ENCODE results near the gene ADARB2.

ADARB2 gene

DNA sequence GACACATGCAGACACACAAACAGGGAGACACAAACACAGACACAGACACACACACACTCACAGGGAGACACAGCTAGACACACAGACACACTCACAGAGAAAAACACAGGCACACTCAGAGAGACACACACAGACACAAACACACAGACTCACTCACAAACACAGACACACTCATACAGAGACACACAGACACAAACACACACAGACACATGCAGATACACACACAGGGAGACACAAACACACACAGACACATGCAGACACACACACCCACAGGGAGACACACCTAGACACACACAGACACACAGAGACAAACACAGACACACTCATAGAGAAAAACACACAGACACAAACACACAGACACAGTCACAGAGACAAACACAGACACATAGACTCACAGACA lies 67.9 kb downstream of the ADARB2 start:
- H3K27ac Mint-ChIP-seq, result no peak overlapping the region
- intact Hi-C loops (cut with micrococcal nuclease), result no loop called here
- no peaks in the 10 kb centered on the region for H3K36me3 Mint-ChIP-seq (ENCODE audit: low read depth)
- H3K9me3 Mint-ChIP-seq, result no peaks in the 10 kb centered on the region
- H3K4me3 Mint-ChIP-seq, result no peak overlapping the region
- H3K4me1 Mint-ChIP-seq (ENCODE audit: low read depth), result no peaks in the 10 kb centered on the region
- no peaks in the 10 kb centered on the region for H3K27me3 Mint-ChIP-seq

DNA sequence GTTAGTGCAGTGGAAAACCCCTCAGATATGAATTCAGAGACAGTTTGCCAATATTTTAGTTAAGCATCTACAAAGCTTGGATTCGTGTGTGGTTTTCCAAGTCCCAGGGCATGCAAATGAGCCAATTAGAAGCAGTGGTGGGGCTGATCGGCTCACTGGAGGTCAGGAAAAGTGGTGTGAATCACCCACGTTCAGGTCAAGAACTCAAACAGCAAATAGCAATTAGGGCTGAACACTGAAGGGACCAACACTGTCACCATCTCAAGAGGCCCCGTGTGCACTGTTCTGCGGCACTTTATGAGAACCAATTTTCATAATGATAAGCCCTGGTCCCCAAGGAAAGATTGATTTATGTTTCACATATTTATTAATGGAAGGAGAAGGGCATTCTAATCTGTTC lies 68.9 kb downstream of the ADARB2 start:
- Mint-ChIP-seq H3K4me3 (no peak overlapping the region), H3K27me3 (no peaks in the 10 kb centered on the region), H3K36me3 (ENCODE audit: low read depth) (no peaks in the 10 kb centered on the region), H3K9me3 (no peaks in the 10 kb centered on the region), H3K4me1 (ENCODE audit: low read depth) (no peaks in the 10 kb centered on the region), H3K27ac (no peak overlapping the region)
- intact Hi-C loops (cut with micrococcal nuclease), result no loop called here

DNA sequence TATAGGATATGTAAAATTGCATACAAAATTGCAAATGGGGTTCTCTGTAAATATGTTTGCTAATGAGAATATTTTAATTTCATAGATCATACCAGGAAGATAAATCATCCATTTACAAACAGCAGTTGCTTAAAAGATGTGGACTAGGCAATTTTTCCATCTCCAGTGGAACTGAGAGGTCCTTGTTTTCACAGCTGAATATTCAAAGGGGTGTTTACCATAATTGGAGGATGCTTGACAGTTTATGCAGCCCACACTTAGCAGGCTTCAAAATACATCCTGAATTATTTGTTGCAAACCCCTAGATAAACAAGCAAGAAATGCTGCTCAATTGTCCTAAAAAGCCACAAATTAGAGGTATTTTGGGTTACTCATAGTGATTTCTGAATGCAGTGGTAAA lies 69.9 kb downstream of the ADARB2 start:
- Mint-ChIP-seq H3K27ac (no peak overlapping the region), H3K4me3 (no peak overlapping the region), H3K36me3 (ENCODE audit: low read depth) (no peaks in the 10 kb centered on the region), H3K4me1 (ENCODE audit: low read depth) (no peaks in the 10 kb centered on the region), H3K9me3 (no peaks in the 10 kb centered on the region), H3K27me3 (no peaks in the 10 kb centered on the region)
- intact Hi-C loops (cut with micrococcal nuclease), result no loop called here

DNA sequence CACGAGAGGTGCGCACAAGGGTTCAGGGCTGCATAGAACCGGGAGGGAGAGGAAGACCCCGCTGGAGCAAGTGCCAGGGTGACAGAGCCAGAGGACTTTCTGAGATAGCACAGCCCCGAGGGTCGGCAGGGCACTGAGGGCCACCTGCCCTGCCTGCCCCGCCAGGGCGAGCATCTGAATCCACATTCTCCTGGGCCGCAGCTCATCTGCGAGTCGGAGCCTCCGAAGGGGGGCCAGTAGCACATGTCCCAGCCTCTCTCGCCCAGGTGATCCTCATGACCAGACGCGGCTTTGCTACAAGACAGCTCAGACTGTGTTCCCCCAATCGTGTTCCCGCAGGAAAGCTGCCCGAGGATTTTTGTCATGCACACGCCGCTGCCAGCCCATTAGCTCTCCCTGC lies 71.2 kb downstream of the ADARB2 start:
- Mint-ChIP-seq H3K9me3 (no peaks in the 10 kb centered on the region), H3K4me3 (no peak overlapping the region), H3K27me3 (no peaks in the 10 kb centered on the region), H3K36me3 (ENCODE audit: low read depth) (no peaks in the 10 kb centered on the region), H3K27ac (no peak overlapping the region), H3K4me1 (ENCODE audit: low read depth) (no peaks in the 10 kb centered on the region)
- intact Hi-C loops (cut with micrococcal nuclease), result no loop called here

DNA sequence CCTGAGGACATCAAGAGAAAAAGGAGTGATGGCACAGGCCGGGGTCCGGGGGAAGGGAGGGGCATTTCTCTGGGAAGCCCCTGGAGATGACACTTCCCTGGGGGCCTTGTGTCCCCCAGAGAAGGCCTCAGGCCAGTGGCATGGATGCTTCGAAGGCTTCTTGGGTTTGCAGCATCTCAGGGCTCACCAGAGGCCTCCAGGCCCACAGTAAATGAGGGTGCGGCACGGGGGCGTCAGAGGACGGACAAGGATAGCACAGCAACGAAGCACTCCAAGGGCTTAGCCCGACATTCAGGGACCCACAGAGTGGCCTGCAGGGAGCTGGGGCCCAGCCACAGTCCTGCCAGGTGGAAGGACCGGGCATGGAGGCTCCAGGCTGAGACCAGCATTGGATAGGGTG lies 71.6 kb downstream of the ADARB2 start:
- no peak overlapping the region for H3K4me3 Mint-ChIP-seq
- H3K27me3 Mint-ChIP-seq, result no peaks in the 10 kb centered on the region
- intact Hi-C loops (cut with micrococcal nuclease), result no loop called here
- no peaks in the 10 kb centered on the region for H3K9me3 Mint-ChIP-seq
- H3K4me1 Mint-ChIP-seq (ENCODE audit: low read depth), result no peaks in the 10 kb centered on the region
- H3K36me3 Mint-ChIP-seq (ENCODE audit: low read depth), result no peaks in the 10 kb centered on the region
- no peak overlapping the region for H3K27ac Mint-ChIP-seq

DNA sequence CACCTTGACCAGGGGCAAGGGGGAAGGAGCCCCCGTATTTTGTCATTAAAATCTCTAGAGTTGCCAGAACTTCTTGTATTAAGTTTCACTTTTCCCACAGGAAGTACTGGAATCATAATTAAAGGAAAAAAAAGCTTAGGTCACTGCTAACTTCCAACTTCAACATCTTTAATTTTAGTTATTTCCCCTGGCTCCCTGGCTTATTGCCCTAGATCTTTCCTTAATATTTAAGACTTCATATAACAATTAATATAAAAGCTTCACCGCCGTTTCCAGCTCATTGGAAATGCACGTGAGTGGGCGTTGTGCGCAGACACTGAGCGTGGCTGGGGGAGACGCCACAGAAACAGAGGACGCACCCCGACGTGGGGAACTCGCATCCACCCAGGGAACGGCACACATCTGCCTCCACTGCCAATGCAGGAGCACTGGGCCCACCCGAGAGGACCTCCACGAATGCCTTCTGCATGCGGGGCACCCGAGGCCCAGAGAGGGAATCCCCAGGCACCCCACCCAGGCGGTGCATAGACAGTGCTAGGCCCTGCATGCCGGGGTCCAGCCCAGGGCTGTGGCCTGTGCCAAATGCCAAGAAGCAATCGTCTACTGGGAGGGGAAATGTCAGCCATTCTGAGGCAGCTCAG lies 72.2 kb downstream of the ADARB2 start:
- H3K4me3 Mint-ChIP-seq, result no peak overlapping the region
- no peaks in the 10 kb centered on the region for H3K27me3 Mint-ChIP-seq
- no peaks in the 10 kb centered on the region for H3K4me1 Mint-ChIP-seq (ENCODE audit: low read depth)
- H3K9me3 Mint-ChIP-seq, result no peaks in the 10 kb centered on the region
- no peaks in the 10 kb centered on the region for H3K36me3 Mint-ChIP-seq (ENCODE audit: low read depth)
- intact Hi-C loops (cut with micrococcal nuclease), result no loop called here
- H3K27ac Mint-ChIP-seq, result no peak overlapping the region

DNA sequence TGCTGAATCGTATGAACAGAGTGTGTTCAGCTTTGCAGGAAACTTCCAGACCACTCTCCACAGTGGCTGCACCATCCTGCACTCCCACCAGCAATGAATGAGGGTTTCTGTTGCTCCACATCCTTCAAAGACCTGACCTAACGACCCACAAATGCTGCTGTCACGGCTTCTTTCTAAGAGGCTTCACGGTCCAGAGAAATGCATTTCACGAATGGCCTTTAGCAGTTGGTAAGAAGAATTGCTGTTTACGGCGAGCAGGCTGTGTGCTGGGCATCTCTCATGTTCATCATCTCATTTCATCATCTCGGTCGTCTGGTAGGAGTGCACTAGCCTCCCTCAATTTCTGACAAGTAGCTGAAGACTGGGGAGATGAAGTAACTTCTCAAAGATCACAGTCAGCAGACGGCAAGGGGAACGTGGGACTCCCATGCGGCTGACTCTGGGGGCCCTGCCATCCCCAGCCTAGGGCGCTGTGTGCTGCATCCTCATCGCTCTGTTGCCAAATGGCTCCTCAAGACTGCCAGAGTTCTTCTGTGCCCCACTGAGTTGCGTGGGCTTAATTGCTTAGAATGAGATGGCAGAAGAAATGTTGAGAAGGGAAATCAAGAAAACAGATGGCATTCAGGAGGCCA lies 72.9 kb downstream of the ADARB2 start:
- no peak overlapping the region for H3K4me3 Mint-ChIP-seq
- H3K27ac Mint-ChIP-seq, result no peak overlapping the region
- intact Hi-C loops (cut with micrococcal nuclease), result no loop called here
- no peaks in the 10 kb centered on the region for H3K4me1 Mint-ChIP-seq (ENCODE audit: low read depth)
- no peaks in the 10 kb centered on the region for H3K27me3 Mint-ChIP-seq
- H3K9me3 Mint-ChIP-seq, result no peaks in the 10 kb centered on the region
- no peaks in the 10 kb centered on the region for H3K36me3 Mint-ChIP-seq (ENCODE audit: low read depth)

DNA sequence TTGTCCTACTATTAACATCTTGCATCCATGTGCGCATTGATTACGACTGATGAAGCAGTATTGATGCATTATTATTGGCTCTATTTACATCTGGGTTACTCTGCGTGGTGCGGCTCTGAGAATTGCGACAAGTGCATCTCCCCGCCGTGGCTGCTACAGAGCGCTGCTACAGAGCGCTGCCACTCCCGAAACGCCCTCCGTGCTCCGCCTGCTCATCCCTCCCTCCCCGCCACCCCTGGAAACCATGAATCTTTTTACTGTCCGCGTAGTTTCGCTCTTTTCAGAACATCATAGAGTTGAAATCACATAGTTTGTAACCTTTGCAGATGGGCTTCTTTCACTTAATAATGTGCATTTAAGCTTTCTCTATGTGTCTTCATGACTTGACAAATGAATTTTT lies 74.1 kb downstream of the ADARB2 start:
- Mint-ChIP-seq H3K27ac (no peak overlapping the region), H3K9me3 (no peaks in the 10 kb centered on the region), H3K27me3 (no peaks in the 10 kb centered on the region), H3K36me3 (ENCODE audit: low read depth) (no peaks in the 10 kb centered on the region), H3K4me1 (ENCODE audit: low read depth) (no peaks in the 10 kb centered on the region), H3K4me3 (no peak overlapping the region)
- intact Hi-C loops (cut with micrococcal nuclease), result no loop called here

DNA sequence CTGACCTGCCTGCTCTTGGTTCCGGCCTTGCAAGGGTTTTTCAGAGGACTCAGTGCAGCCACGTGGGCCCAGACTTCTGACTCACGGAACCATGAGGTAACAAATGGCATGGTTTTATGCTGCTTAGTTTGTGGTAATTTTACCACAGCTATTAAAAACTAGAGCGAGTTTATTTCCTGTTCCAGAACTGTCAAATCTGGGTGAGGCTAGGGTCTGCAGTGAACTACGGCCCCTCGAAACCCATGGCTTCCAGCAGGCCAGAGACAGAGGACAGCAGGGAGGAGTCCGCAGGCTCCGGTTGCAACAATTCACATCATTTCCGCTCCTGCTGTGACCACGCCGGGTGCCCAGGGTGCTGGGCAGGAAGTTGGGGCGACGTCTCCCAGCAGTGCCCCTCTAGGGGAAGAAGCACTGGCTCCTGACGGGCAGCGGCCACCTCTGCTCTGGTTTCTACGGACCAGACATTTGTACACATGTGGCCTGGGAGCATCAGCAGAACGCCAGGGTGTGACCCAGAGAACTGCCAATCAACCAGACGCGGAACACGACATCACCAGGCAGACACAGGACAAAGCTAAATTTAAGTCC lies 74.8 kb downstream of the ADARB2 start:
- Mint-ChIP-seq H3K27me3 (peaks cover 2% of the 10 kb centered on the region), H3K27ac (no peak overlapping the region), H3K4me3 (no peak overlapping the region), H3K4me1 (ENCODE audit: low read depth) (no peaks in the 10 kb centered on the region), H3K36me3 (ENCODE audit: low read depth) (no peaks in the 10 kb centered on the region), H3K9me3 (no peaks in the 10 kb centered on the region)
- intact Hi-C loops (cut with micrococcal nuclease), result no loop called here

DNA sequence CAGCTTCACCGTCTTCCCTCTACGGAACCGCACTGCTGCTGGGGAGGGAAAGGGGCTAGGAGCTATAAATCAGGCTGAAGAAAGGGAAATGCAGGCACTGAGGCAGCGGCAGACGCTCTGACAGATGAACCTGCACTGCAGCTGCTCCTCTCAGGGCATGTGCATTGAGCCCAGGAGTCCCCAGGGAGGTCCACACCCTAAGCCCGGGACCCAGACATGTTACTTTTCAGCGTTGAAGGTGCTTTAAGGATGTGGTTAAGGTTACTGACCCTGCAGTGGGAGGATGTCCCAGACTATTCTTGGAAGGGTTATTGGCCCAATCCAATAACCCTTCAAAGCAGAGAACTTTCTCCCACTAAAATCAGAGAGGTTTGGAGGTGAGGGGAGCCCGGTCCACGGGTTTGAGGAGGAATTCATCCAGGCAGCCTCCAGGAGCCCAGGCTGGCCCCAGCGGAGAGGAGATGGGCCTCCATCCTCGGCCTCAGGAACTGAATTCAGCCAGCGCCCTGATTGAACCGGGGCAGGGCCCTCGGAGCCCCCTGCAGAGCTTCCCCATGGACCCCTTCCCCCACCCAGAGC lies 75.4 kb downstream of the ADARB2 start:
- Mint-ChIP-seq H3K27me3 (peaks cover 2% of the 10 kb centered on the region), H3K36me3 (ENCODE audit: low read depth) (no peaks in the 10 kb centered on the region), H3K27ac (no peak overlapping the region), H3K4me3 (no peak overlapping the region), H3K9me3 (no peaks in the 10 kb centered on the region), H3K4me1 (ENCODE audit: low read depth) (no peaks in the 10 kb centered on the region)
- intact Hi-C loops (cut with micrococcal nuclease), result no loop called here

DNA sequence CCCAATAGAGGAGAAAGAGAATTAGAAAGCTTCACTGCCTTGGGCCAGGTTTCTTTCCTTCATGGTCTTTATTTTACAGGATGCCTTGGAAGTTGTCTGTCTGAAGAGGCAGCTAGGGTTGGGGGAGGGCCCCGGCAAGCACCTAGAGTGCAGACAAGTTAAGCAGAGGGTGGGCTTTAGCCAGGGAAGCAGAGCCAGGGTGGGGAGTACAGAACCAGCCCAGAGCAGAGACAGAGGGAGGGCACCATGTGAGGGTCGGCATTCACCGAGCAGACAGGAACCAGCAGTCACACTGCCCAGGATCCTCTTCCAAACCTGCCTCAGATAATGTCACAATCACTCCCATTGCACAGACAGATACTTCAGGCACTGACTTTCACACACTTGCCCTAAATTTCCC lies 75.9 kb downstream of the ADARB2 start:
- no peaks in the 10 kb centered on the region for H3K4me1 Mint-ChIP-seq (ENCODE audit: low read depth)
- intact Hi-C loops (cut with micrococcal nuclease), result no loop called here
- H3K9me3 Mint-ChIP-seq, result no peaks in the 10 kb centered on the region
- peaks cover 2% of the 10 kb centered on the region for H3K27me3 Mint-ChIP-seq
- no peaks in the 10 kb centered on the region for H3K36me3 Mint-ChIP-seq (ENCODE audit: low read depth)
- H3K4me3 Mint-ChIP-seq, result no peak overlapping the region
- H3K27ac Mint-ChIP-seq, result no peak overlapping the region

DNA sequence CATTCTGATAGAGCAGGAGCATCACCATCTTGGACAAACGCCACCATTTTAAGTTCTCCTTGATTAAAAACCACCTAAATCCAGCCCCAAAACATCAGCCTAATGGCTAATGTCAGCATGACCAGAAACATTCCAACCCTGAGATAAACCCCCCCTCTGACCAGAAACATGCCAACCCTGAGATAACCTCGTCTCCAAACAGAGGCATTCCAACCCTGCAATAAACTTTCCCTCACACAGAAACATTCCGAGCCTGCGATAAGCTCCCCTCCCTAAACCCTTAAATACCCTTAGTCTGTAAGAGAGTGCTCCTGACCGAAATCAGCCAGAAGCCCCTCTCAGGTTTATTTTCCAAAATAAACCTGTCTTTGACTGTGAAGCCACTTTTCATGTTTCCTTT lies 76.5 kb downstream of the ADARB2 start:
- Mint-ChIP-seq H3K27ac (no peak overlapping the region), H3K4me1 (ENCODE audit: low read depth) (no peaks in the 10 kb centered on the region), H3K9me3 (no peaks in the 10 kb centered on the region), H3K4me3 (no peak overlapping the region), H3K27me3 (peaks cover 2% of the 10 kb centered on the region), H3K36me3 (ENCODE audit: low read depth) (no peaks in the 10 kb centered on the region)
- intact Hi-C loops (cut with micrococcal nuclease), result no loop called here

DNA sequence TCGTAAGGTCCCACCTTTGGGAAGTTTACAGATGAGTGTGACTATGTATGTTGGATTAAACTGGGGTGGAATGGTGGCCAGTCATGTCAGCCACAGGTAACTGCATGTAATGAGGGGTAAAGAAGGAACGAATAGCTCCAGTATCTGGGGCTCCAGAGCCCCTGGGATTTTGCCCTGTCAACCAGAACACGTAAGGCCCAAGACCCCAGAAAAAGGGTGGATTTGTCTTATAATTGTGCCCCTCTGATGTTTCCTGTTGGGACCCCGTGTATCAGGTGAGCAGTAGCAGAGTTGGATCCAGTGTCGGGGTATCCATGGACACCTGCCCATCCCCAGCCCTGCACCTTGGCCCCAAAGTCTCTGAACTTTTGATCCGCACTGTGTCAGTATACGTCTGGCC lies 76.9 kb downstream of the ADARB2 start:
- Mint-ChIP-seq H3K36me3 (ENCODE audit: low read depth) (no peaks in the 10 kb centered on the region), H3K4me1 (ENCODE audit: low read depth) (no peaks in the 10 kb centered on the region), H3K27me3 (peaks cover 2% of the 10 kb centered on the region), H3K4me3 (no peak overlapping the region), H3K27ac (no peak overlapping the region), H3K9me3 (no peaks in the 10 kb centered on the region)
- intact Hi-C loops (cut with micrococcal nuclease), result no loop called here

DNA sequence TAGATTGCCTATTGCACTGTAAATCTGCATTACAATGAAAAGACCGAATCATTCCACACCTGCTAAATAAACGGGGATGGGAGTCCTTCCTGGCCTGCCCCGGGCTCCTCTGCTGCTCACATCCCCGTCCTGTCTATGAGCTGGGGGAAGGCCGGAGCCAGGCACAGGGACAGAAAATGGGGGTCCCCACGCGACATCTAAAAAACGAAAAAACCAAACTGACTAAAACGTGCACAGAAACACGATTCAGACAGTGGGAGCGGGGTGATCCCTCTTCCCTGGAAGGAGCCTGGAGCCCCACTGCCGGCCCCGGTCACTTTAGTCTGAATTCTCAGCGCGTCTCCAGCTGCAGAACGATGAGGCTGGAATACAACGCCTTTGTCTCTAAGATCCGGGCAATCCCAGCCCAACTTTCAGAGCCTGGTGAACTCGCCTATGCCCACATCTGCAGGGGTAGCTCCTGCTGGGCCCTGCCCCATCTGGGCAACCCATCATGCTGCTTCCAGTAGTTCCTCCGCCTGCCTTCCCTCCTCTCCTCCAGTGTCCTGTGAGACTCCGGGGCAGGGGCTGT lies 78.0 kb downstream of the ADARB2 start:
- no peaks in the 10 kb centered on the region for H3K36me3 Mint-ChIP-seq (ENCODE audit: low read depth)
- H3K4me1 Mint-ChIP-seq (ENCODE audit: low read depth), result no peaks in the 10 kb centered on the region
- intact Hi-C loops (cut with micrococcal nuclease), result no loop called here
- H3K27me3 Mint-ChIP-seq, result peaks cover 2% of the 10 kb centered on the region
- H3K27ac Mint-ChIP-seq, result no peak overlapping the region
- H3K4me3 Mint-ChIP-seq, result no peak overlapping the region
- H3K9me3 Mint-ChIP-seq, result no peaks in the 10 kb centered on the region

Data from dendritic cell treated with granulocyte-macrophage colony-stimulating factor and Interleukin-4, amounts not matched to agents 40 ng/mL and 50 ng/mL, for 4 days (primary cell).